Measurements from ENCODE around the gene PRRG1. TPM values are rescaled to one million over a fixed set of nuclear protein-coding genes. Genes with fewer than 3 reads are reported as not detected.

PRRG1 gene
- total RNA-seq, 1 experiment from 2014 or later = 9.0 TPM

DNA sequence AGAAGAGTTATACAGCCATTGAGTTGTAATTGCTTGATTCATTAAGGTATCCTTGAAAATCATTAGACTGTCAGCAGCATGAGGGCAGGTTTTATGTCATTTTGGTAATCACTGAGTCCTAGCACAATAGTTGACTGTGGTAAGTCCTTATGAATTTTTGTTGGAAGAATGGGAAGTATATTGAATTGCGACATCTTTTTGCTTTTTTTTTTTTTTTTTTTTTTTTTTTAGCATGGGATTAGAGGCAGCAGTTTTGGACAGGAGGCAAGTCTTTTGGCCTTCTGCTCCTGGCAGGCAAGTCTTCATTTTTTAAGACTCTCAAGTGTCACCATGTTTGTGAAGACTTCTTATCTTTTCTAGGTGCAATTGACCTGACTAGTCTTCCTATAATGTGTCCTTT, 29.7 kb downstream of the PRRG1 start:
- Histone ChIP-seq H2BK5ac (ENCODE audit: insufficient read length, low read length) (no peak overlapping the region), H2AK5ac (ENCODE audit: insufficient read length, low read length) (no peak overlapping the region), H3K4me2 (ENCODE audit: insufficient read depth, insufficient read length, low read length) (no peak overlapping the region), H3K9ac (ENCODE audit: extremely low read depth, insufficient read length, low read length) (no peak overlapping the region), H3K79me1 (ENCODE audit: insufficient read depth, low read depth, low read length, poor library complexity, severe bottlenecking) (no peaks in the 10 kb centered on the region), H4K5ac (ENCODE audit: insufficient read length, low read depth, low read length) (no peak overlapping the region), H2BK15ac (ENCODE audit: low read depth, low read length) (no peak overlapping the region), H3K14ac (ENCODE audit: insufficient read depth, low read length) (no peak overlapping the region), H2BK20ac (ENCODE audit: low read depth, low read length, poor library complexity, severe bottlenecking) (no peak overlapping the region), H2BK120ac (ENCODE audit: low read depth, low read length, poor library complexity, severe bottlenecking) (no peak overlapping the region), H3K23ac (ENCODE audit: insufficient read length, low read depth, low read length) (no peak overlapping the region), H3K18ac (ENCODE audit: insufficient read length, low read depth, low read length) (no peak overlapping the region), H3K27me3 (ENCODE audit: insufficient read depth, low read length) (no peaks in the 10 kb centered on the region), H3K23me2 (ENCODE audit: insufficient read length, low read depth, low read length, poor library complexity, severe bottlenecking) (no peaks in the 10 kb centered on the region), H3T11ph (ENCODE audit: low read length) (no peak overlapping the region), H3K9me3 (ENCODE audit: control insufficient read depth, low read depth, low read length) (peaks cover 4% of the 10 kb centered on the region), H4K91ac (ENCODE audit: insufficient read length, low read depth, low read length) (no peak overlapping the region), H2AFZ (ENCODE audit: low read length) (no peak overlapping the region), H3K56ac (ENCODE audit: insufficient read length, low read depth, low read length) (no peak overlapping the region), H4K8ac (replicated peaks; ENCODE audit: insufficient read length, low read depth, low read length) (no peak overlapping the region), H3K79me2 (ENCODE audit: insufficient read depth, low read length) (no peaks in the 10 kb centered on the region; the same call in 1 of the 2 replicates), H2BK12ac (ENCODE audit: insufficient read length, low read depth, low read length) (no peak overlapping the region), H3K4me1 (ENCODE audit: insufficient read depth, low read length) (no peaks in the 10 kb centered on the region; the same call in 1 of the 2 replicates), H4K20me1 (ENCODE audit: control insufficient read depth, insufficient read depth, insufficient read length) (no peaks in the 10 kb centered on the region), H3K27ac (ENCODE audit: insufficient read length, low read depth, low read length) (no peak overlapping the region), H3K4ac (ENCODE audit: low read depth, low read length) (no peak overlapping the region)
- no peaks in the 10 kb centered on the region for H3K27me3 Mint-ChIP-seq (ENCODE audit: low read depth)
- TF ChIP-seq, protein P1, sequence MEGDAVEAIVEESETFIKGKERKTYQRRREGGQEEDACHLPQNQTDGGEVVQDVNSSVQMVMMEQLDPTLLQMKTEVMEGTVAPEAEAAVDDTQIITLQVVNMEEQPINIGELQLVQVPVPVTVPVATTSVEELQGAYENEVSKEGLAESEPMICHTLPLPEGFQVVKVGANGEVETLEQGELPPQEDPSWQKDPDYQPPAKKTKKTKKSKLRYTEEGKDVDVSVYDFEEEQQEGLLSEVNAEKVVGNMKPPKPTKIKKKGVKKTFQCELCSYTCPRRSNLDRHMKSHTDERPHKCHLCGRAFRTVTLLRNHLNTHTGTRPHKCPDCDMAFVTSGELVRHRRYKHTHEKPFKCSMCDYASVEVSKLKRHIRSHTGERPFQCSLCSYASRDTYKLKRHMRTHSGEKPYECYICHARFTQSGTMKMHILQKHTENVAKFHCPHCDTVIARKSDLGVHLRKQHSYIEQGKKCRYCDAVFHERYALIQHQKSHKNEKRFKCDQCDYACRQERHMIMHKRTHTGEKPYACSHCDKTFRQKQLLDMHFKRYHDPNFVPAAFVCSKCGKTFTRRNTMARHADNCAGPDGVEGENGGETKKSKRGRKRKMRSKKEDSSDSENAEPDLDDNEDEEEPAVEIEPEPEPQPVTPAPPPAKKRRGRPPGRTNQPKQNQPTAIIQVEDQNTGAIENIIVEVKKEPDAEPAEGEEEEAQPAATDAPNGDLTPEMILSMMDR (conservative IDR thresholded peaks at IDR 0.05) = no peak
- H3K4me3 Mint-ChIP-seq = no peak overlapping the region
- no CpG with 5 or more reads among the region's 1 CpG for WGBS (ENCODE audit: extremely low coverage, insufficient read length, low lambda C conversion rate)
- H3K36me3 Mint-ChIP-seq (ENCODE audit: insufficient read depth in 1 of 3, low read depth in 3 of 3) = peaks cover 0 to 5% (median 4%) of the 10 kb centered on the region in 3 experiments; a peak in 2 of 7 replicates
- no peak overlapping the region for H3K27ac Mint-ChIP-seq
- no peak for DNase-seq
- H3K9me3 Mint-ChIP-seq = peaks cover 28 to 46% of the 10 kb centered on the region in 2 experiments
- peaks cover 14 to 20% of the 10 kb centered on the region in 2 experiments for H3K4me1 Mint-ChIP-seq
